SK-N-SH (cell line): ENCODE results near the gene ABCA4. TPM values are rescaled to one million over a fixed set of nuclear protein-coding genes. Genes with fewer than 3 reads are reported as not detected.

Source experiments
- CTCF ChIA-PET: fragments of 300-600, 350-600 bp; formaldehyde crosslinking; extraction: SDS; loops from one replicate; lab custom pipeline; 2021; lab: Yijun Ruan, JAX
- POLR2A ChIA-PET: fragments of 350-600 bp; sonication (Branson Sonifier 250); formaldehyde crosslinking; extraction: SDS; loops from one replicate; lab custom pipeline; 2020; ENCODE audit warnings: antibody characterized with exemption, inconsistent platforms; lab: Yijun Ruan, JAX
- DNase-seq: peaks from one replicate; pipeline ENCODE4 v3.0.0; 2012
- H2AFZ ChIP-seq: fragments of 200-600 bp; sonication (generic); 2 replicates; pipeline ENCODE4 v1.8.1; 2016; ENCODE audit warnings: antibody characterized with exemption, mild to moderate bottlenecking, low read depth
- H3F3A ChIP-seq: fragments of 200-600 bp; sonication (generic); replicated peaks from 2 replicates; pipeline ENCODE3; 2016; ENCODE audit warnings: antibody characterized with exemption, mild to moderate bottlenecking; ENCODE audit not compliant: insufficient read depth
- H3K27ac ChIP-seq, 2 experiments: fragments of 200-500 bp in 1 of 2; fragments of 200-600 bp in 1 of 2; sonication (Bioruptor generic) in 1 of 2; sonication (generic), shearing (Covaris generic) in 1 of 2; 2 replicates each; pipeline versions ENCODE4 v1.5.1 to v1.6.1; 2014 to 2016; ENCODE audit warnings: low read depth in 2 of 2, inconsistent platforms in 1 of 2, low read length in 1 of 2, mild to moderate bottlenecking in 1 of 2, mixed read lengths in 1 of 2
- H3K27me3 ChIP-seq: fragments of 200-600 bp; sonication (generic), shearing (Covaris generic); 2 replicates; pipeline ENCODE4 v1.6.1; 2016; ENCODE audit warnings: mixed run types; ENCODE audit not compliant: insufficient read depth
- H3K36me3 ChIP-seq, 2 experiments: fragments of 200-500 bp in 1 of 2; fragments of 200-600 bp in 1 of 2; sonication (Bioruptor generic) in 1 of 2; sonication (generic) in 1 of 2; replicated peaks in 1 of 2; 2 replicates each; pipeline versions ENCODE3 to v1.5.1; 2014 to 2016; ENCODE audit warnings: low read length in 1 of 2, mild to moderate bottlenecking in 1 of 2; ENCODE audit not compliant: insufficient read depth in 2 of 2, control insufficient read depth in 1 of 2
- H3K4me1 ChIP-seq, 2 experiments: fragments of 200-500 bp in 1 of 2; fragments of 200-600 bp in 1 of 2; sonication (Bioruptor generic) in 1 of 2; sonication (generic), shearing (Covaris generic) in 1 of 2; 2 replicates each; pipeline versions ENCODE4 v1.5.1 to v1.6.1; 2014 to 2016; ENCODE audit warnings: low read depth in 1 of 2, low read length in 1 of 2, mixed run types in 1 of 2; ENCODE audit not compliant: insufficient read depth in 2 of 2, control insufficient read depth in 1 of 2
- H3K4me2 ChIP-seq: fragments of 200-600 bp; sonication (generic), shearing (Covaris generic); 2 replicates; pipeline ENCODE4 v1.6.1; 2017; ENCODE audit warnings: mixed run types
- H3K4me3 ChIP-seq, 2 experiments: fragments of 200-500 bp in 1 of 2; fragments of 200-600 bp in 1 of 2; sonication (Bioruptor generic) in 1 of 2; sonication (generic), shearing (Covaris generic) in 1 of 2; 2 replicates each; pipeline versions ENCODE4 v1.5.1 to v1.8.1; 2014 to 2016; ENCODE audit warnings: low read depth in 2 of 2, inconsistent platforms in 1 of 2, low read length in 1 of 2, mild to moderate bottlenecking in 1 of 2, mixed read lengths in 1 of 2, moderate library complexity in 1 of 2
- H3K79me2 ChIP-seq: fragments of 200-600 bp; sonication (generic); 2 replicates; pipeline ENCODE4 v1.8.1; 2017; ENCODE audit warnings: mild to moderate bottlenecking; ENCODE audit not compliant: insufficient read depth
- H3K9ac ChIP-seq: fragments of 200-600 bp; sonication (generic); 2 replicates; pipeline ENCODE4 v1.6.1; 2017; ENCODE audit warnings: mixed run types
- H3K9me2 ChIP-seq: fragments of 200-600 bp; sonication (generic); 2 replicates; pipeline ENCODE4 v1.6.1; 2017; ENCODE audit warnings: mixed run types
- H3K9me3 ChIP-seq: fragments of 200-600 bp; sonication (generic); 2 replicates; pipeline ENCODE4 v1.6.1; 2017; ENCODE audit warnings: mixed run types, mild to moderate bottlenecking, moderate library complexity
- H4K20me1 ChIP-seq: fragments of 200-600 bp; sonication (generic); 2 replicates; pipeline ENCODE4 v1.6.1; 2017; ENCODE audit warnings: mild to moderate bottlenecking, mixed run types; ENCODE audit not compliant: insufficient read depth
- CTCF ChIP-seq: fragments of 200-600 bp; sonication (generic); IDR thresholded peaks from 2 replicates; pipeline ENCODE4 v1.6.1; 2017; ENCODE audit warnings: antibody characterized with exemption, mild to moderate bottlenecking, moderate library complexity
- ELF1 ChIP-seq: IDR thresholded peaks from 2 replicates; pipeline ENCODE4 v1.4.0; 2012
- FOXM1 ChIP-seq: IDR thresholded peaks from 2 replicates; pipeline ENCODE4 v1.4.0; 2012; ENCODE audit warnings: low read depth, mild to moderate bottlenecking
- JUND ChIP-seq: IDR thresholded peaks from 2 replicates; pipeline ENCODE4 v1.4.0; 2012
- MAX ChIP-seq: IDR thresholded peaks from 2 replicates; pipeline ENCODE4 v1.4.0; 2012; ENCODE audit warnings: low read depth
- MEF2A ChIP-seq: IDR thresholded peaks from 2 replicates; pipeline ENCODE4 v1.4.0; 2012; ENCODE audit warnings: low read depth, borderline replicate concordance
- MXI1 ChIP-seq: IDR thresholded peaks from 2 replicates; pipeline ENCODE4 v1.6.1; 2012; ENCODE audit warnings: mild to moderate bottlenecking, low read depth, low read length, improper control_type of control experiment
- NFIC ChIP-seq: IDR thresholded peaks from 2 replicates; pipeline ENCODE4 v1.4.0; 2012; ENCODE audit warnings: borderline replicate concordance
- NRF1 ChIP-seq: IDR thresholded peaks from 2 replicates; pipeline ENCODE4 v1.6.1; 2012; ENCODE audit warnings: low read depth, mild to moderate bottlenecking, low read length
- RAD21 ChIP-seq: IDR thresholded peaks from 2 replicates; pipeline ENCODE4 v1.6.1; 2012; ENCODE audit warnings: mild to moderate bottlenecking, low read length
- REST ChIP-seq: IDR thresholded peaks from 2 replicates; pipeline ENCODE4 v1.6.1; 2012; ENCODE audit warnings: mild to moderate bottlenecking, low read depth, low read length, moderate library complexity
- RFX5 ChIP-seq: IDR thresholded peaks from 2 replicates; pipeline ENCODE4 v1.6.1; 2012; ENCODE audit warnings: mild to moderate bottlenecking, improper control_type of control experiment, low read length
- SIN3A ChIP-seq: IDR thresholded peaks from 2 replicates; pipeline ENCODE4 v1.6.1; 2012; ENCODE audit warnings: low read depth, mild to moderate bottlenecking, low read length, moderate library complexity, borderline replicate concordance
- SMC3 ChIP-seq: IDR thresholded peaks from 2 replicates; pipeline ENCODE4 v1.6.1; 2012; ENCODE audit warnings: low read depth, low read length, improper control_type of control experiment
- YY1 ChIP-seq: IDR thresholded peaks from 2 replicates; pipeline ENCODE4 v1.4.0; 2012; ENCODE audit warnings: low read depth, mild to moderate bottlenecking
- WGBS: methylation state at CpG from one replicate; pipeline ENCODE4 v1.1.6; 2017; ENCODE audit warnings: low lambda C conversion rate; 5-methylcytosine and 5-hydroxymethylcytosine counted together
- polyA plus RNA-seq, 3 experiments: library from polyadenylated mRNA; depleted of rRNA; stranded (reverse); fragments of >200 nt; gene quantifications; 2 replicates each; pipeline ENCODE4 v1.2.3, GENCODE V29; 2012

The ABCA4 gene
- polyA plus RNA-seq, 1 of the 3 experiments (the other 2 are of a cell fraction), result 0.03 TPM

GRCh38 chr1:94002046-94002787, 118.7 kb downstream of the ABCA4 start:
- no peak for DNase-seq
- H2AFZ ChIP-seq, result no peak overlapping the region
- CTCF ChIA-PET, result interaction anchor here (1.6 kb wide), 1 partner anchor 37 kb away, joined by 5 read pairs; no protein-coding TSS in a partner anchor

More at GRCh38 chr1:94002046-94002787, 118.7 kb downstream of the ABCA4 start:
- Histone ChIP-seq H3K36me3 (no peaks in the 10 kb centered on the region), H3K27ac (no peak overlapping the region), H4K20me1 (no peaks in the 10 kb centered on the region), H3K79me2 (no peaks in the 10 kb centered on the region), H3K4me3 (no peak overlapping the region), H3K4me2 (no peak overlapping the region), H3K4me1 (peaks cover 0 to 4% of the 10 kb centered on the region in 2 experiments; a peak in 1 of 4 replicates), H3K9me3 (no peaks in the 10 kb centered on the region), H3K9me2 (no peaks in the 10 kb centered on the region), H3K27me3 (no peaks in the 10 kb centered on the region), H3K9ac (no peak overlapping the region), H3F3A (no peaks in the 10 kb centered on the region)
- TF ChIP-seq JUND (no peak), SIN3A (no peak), ELF1 (no peak), FOXM1 (no peak), CTCF (no peak), YY1 (no peak), NRF1 (no peak), MXI1 (no peak), RFX5 (no peak), RAD21 (no peak), NFIC (no peak), MEF2A (no peak), SMC3 (no peak), MAX (no peak), REST (no peak)
- 78% methylated on average over 9 of the region's 14 CpGs for WGBS
- POLR2A ChIA-PET, result no interaction called here
